Ovary (tissue), 9 donors: Measurements from ENCODE around the gene EDIL3. TPM values are rescaled to one million over a fixed set of nuclear protein-coding genes. Genes with fewer than 3 reads are reported as not detected.

Source experiments
- DNase-seq, 5 donors: peaks; one replicate each; pipeline ENCODE4 v3.0.0-alpha.2; 2019 to 2020
- H3K27ac ChIP-seq, 2 donors: fragments of 200-600 bp; one replicate each; pipeline versions ENCODE4 v1.5.1 to v1.8.0; 2019 to 2022
- H3K27me3 ChIP-seq: fragments of 200-600 bp; one replicate; pipeline ENCODE4 v1.8.0; 2022
- H3K36me3 ChIP-seq: fragments of 200-600 bp; sonication (generic); one replicate; pipeline ENCODE4 v1.5.1; 2019
- H3K4me1 ChIP-seq: one replicate; pipeline ENCODE4 v1.8.1; 2013; ENCODE audit warnings: mild to moderate bottlenecking, moderate library complexity; ENCODE audit not compliant: insufficient read depth
- H3K4me3 ChIP-seq: fragments of 200-600 bp; sonication (generic); one replicate; pipeline ENCODE4 v1.5.1; 2017
- H3K9me3 ChIP-seq, 2 donors: fragments of 200-600 bp in 1 of 2; sonication (generic) in 1 of 2; one replicate each; pipeline versions ENCODE4 v1.5.1 to v1.8.1; 2013 to 2019; ENCODE audit warnings: mild to moderate bottlenecking in 1 of 2, moderate library complexity in 1 of 2
- CTCF ChIP-seq, 3 donors: fragments of 450-650 bp in 2 of 3; fragments of 200-600 bp in 1 of 3; IDR thresholded peaks; one replicate each; pipeline versions ENCODE4 v1.5.1 to v1.8.0; 2016 to 2022; ENCODE audit warnings: antibody characterized with exemption in 3 of 3, mild to moderate bottlenecking in 1 of 3
- EP300 ChIP-seq: sonication (generic); formaldehyde crosslinking; IDR thresholded peaks from one replicate; pipeline ENCODE4 v1.6.1; 2017; ENCODE audit warnings: antibody characterized with exemption
- POLR2A ChIP-seq: fragments of 450-650 bp; IDR thresholded peaks from one replicate; pipeline ENCODE4 v1.6.1; 2017; ENCODE audit warnings: antibody characterized with exemption, mild to moderate bottlenecking, moderate library complexity
- WGBS, 3 donors: extraction: QIAGEN DNeasy Blood & Tissue Kit in 1 of 3; methylation state at CpG; one replicate each; pipeline versions ENCODE4 v1.1.5 to v1.1.7; 2013 to 2017; 5-methylcytosine and 5-hydroxymethylcytosine counted together
- intact Hi-C, 4 donors: fragments of 100-400 bp; cut with DNase I; formaldehyde crosslinking; loops; one replicate each; pipeline versions ENCODE4 v1.11.0 to v1.15.1; 2022 to 2023
- polyA plus RNA-seq, 2 donors: library from polyadenylated mRNA; stranded (reverse); fragments of 200-250 nt in 1 of 2; fragments of 350-450 nt in 1 of 2; fragmentation: Illumina TruSeq in 1 of 2; extraction: RNeasy Lipid Tissue Mini Kit (QIAGEN cat#74804) in 1 of 2; gene quantifications; one replicate each; pipeline ENCODE4 v1.2.3, GENCODE V29; 2013 to 2014
- total RNA-seq, 7 donors: library from RNA; depleted of rRNA in 2 of 7; stranded (reverse); fragments of >200 nt in 2 of 7; fragmentation: NEBNext Ultra II Directional in 3 of 7; extraction: Animal tissue kit (Norgen Biotek cat#: 25700) in 3 of 7; gene quantifications; one replicate each; pipeline versions ENCODE4 v1.1.0 to v1.2.4, GENCODE V29; 2016 to 2023
- donor health status: DM: no; HTN: no; CAD: no; lungs with moderate emphysema.
- donor health status: DM: no; HTN: no; CAD: no.
- donor health status: Bipolar disorder and iron deficiency.
- donor health status: DM: yes; HTN: yes; CAD: no.
- donor health status: DM: no; HTN: no; CAD: no.
- donor health status: DM: yes; HTN: yes; CAD: no.

EDIL3 gene
- total and polyA plus RNA-seq, 9 donors, result 5.9 to 41.5 (median 9.7) TPM

GRCh38 chr5:84383816-84384603 is 670 bp downstream of the EDIL3 start:
- H3K4me1 ChIP-seq, result peaks cover 8% of the 10 kb centered on the region
- H3K27ac ChIP-seq, result peak overlapping the region; percentile 38 to 66
- no peaks in the 10 kb centered on the region for H3K36me3 ChIP-seq
- TF ChIP-seq EP300 (no peak), CTCF (IDR thresholded peaks at IDR 0.05) (no peak), POLR2A (no peak)
- H3K4me3 ChIP-seq, result peak overlapping the region; percentile 57
- no peaks in the 10 kb centered on the region for H3K27me3 ChIP-seq
- no peaks in the 10 kb centered on the region for H3K9me3 ChIP-seq
- WGBS, 3 donors, result 0 to 1% (median 0%) methylated on average over 70 to 73 of the region's 73 CpGs
- peak in 4 of 5 donors; percentile 19 to 28 (median 22) for DNase-seq
- intact Hi-C loops, result no loop called here

- Histone ChIP-seq H3K4me1 (peaks cover 8% of the 10 kb centered on the region), H3K27ac (peak overlapping the region; percentile 38 to 66), H3K9me3 (no peaks in the 10 kb centered on the region), H3K27me3 (no peaks in the 10 kb centered on the region), H3K4me3 (peak overlapping the region; percentile 57), H3K36me3 (no peaks in the 10 kb centered on the region)
- DNase-seq, result peak in 1 of 5 donors; percentile 31
- intact Hi-C loops, result no loop called here
- WGBS, 3 donors, result 1% methylated on average over 26 of the region's 26 CpGs
- TF ChIP-seq POLR2A, result no peak
- no peak for TF ChIP-seq CTCF (IDR thresholded peaks at IDR 0.05)
- TF ChIP-seq EP300, result no peak
Measured at GRCh38 chr5:84383296-84383815, 1.3 kb downstream of the EDIL3 start.

GRCh38 chr5:84382363-84383295 is 2.1 kb downstream of the EDIL3 start:
- intact Hi-C loops, result no loop called here
- no peaks in the 10 kb centered on the region for H3K36me3 ChIP-seq
- H3K9me3 ChIP-seq, result no peaks in the 10 kb centered on the region
- DNase-seq, result peak in 4 of 5 donors; percentile 19 to 30 (median 24)
- TF ChIP-seq CTCF (IDR thresholded peaks at IDR 0.05) (no peak), POLR2A (no peak), EP300 (no peak)
- peak overlapping the region; percentile 57 for H3K4me3 ChIP-seq
- H3K4me1 ChIP-seq, result peaks cover 8% of the 10 kb centered on the region
- 0 to 1% (median 0%) methylated on average over 45 of the region's 45 CpGs for WGBS, 3 donors
- no peaks in the 10 kb centered on the region for H3K27me3 ChIP-seq
- peak overlapping the region in 1 of 2 donors; percentile 33 for H3K27ac ChIP-seq
